GM12891 (cell line): Measurements from ENCODE around the gene BID.
A peak's percentile ranks its signal among the peaks of the same experiment; 100 is the strongest.

Source experiments
- DNase-seq: peaks from one replicate; pipeline ENCODE4 v3.0.0; 2011; ENCODE audit warnings: low spot score; ENCODE audit not compliant: insufficient read length
- FAIRE-seq: peaks from 2 replicates; lab custom pipeline; 2011; peaks lifted over from hg19 to GRCh38; lab: Jason Lieb, UNC
- PAX5 ChIP-seq: IDR thresholded peaks from 2 replicates; pipeline ENCODE4 v1.6.1; 2011; ENCODE audit warnings: low read length, moderate library complexity, mild to moderate bottlenecking; ENCODE audit not compliant: insufficient read depth, severe bottlenecking
- POLR2A ChIP-seq: IDR thresholded peaks from 2 replicates; pipeline ENCODE4 v1.6.1; 2011; ENCODE audit warnings: low read depth, low read length, control low read depth
- POLR2AphosphoS5 ChIP-seq: IDR thresholded peaks from 2 replicates; pipeline ENCODE4 v1.6.1; 2011; ENCODE audit warnings: low read depth, low read length, control low read depth
- POU2F2 ChIP-seq: IDR thresholded peaks from 2 replicates; pipeline ENCODE4 v1.6.1; 2011; ENCODE audit warnings: low read depth, mild to moderate bottlenecking, control low read depth, low read length, moderate library complexity
- SPI1 ChIP-seq: IDR thresholded peaks from 2 replicates; pipeline ENCODE4 v1.6.1; 2011; ENCODE audit warnings: low read depth, low read length, control low read depth
- TAF1 ChIP-seq: IDR thresholded peaks from 2 replicates; pipeline ENCODE4 v1.6.1; 2011; ENCODE audit warnings: low read depth, low read length, control low read depth

Gene BID

DNA sequence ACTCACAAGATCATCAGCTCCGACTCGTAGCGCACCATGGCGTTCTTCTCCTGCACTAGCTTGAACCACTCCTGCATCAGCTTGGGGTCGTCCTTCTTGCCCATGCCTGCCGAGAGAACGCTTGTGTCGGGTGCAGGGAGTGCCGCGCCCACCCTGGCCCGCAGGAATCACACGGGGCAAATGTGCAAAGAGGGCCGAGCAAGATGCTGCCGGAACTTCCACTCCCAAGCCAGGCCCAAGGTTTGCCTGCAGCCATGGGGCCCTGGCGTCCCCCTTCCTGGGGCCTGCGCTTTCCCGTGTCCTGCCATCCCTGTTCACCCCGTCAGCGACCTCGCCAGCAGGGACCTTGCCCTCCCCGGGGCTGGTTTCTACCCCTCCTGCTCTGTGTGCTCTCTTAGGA lies 16.9 kb upstream of the BID start:
- DNase-seq (no peak), FAIRE-seq (no peak)
- TF ChIP-seq POU2F2: no peak
- no peak for TF ChIP-seq POLR2A
- no peak for TF ChIP-seq PAX5
- TF ChIP-seq TAF1: no peak
- TF ChIP-seq SPI1: no peak
- TF ChIP-seq POLR2AphosphoS5: no peak

DNA sequence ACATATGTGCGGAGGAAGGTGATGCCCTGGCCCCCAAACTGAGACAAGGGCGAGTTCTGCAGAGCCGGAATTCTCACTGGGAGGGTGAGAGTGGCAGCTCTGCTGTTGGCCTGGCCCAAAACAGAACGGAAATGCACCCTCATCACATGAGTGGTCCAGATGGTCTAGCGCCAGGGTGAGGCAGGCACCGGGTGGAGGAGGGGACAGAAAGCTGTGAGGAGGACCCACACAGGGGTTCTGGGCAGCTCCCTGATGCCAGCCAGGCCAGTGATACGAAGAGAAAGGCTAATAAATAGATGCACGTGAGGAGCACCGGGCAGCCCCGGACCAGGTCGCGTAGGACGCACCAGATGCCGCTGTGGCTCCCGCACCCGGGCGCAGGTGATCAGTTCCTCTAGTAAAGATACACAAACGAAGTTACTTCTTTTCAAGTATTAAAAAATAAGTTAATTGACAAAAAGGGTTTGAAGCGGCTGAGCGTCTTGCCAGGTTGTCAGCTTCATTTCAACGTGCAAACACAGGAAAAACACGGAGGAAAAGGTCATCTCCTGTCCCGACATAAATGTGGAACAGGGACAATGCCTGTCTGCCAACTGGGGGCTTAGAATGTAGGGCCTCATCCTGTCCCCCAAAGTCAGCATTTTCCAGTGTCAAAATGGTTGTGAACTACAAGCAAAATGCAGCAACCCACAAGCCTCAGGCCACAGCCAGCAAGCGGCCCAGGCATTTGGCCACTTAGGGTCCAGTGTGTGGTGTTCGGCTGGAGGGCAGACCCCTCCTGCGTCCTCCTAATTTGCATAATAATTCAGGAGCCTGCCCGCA lies 15.3 kb upstream of the BID start:
- TF ChIP-seq PAX5: no peak
- no peak for TF ChIP-seq TAF1
- no peak for TF ChIP-seq POU2F2
- no peak for TF ChIP-seq POLR2A
- TF ChIP-seq SPI1: no peak
- no peak for TF ChIP-seq POLR2AphosphoS5

DNA sequence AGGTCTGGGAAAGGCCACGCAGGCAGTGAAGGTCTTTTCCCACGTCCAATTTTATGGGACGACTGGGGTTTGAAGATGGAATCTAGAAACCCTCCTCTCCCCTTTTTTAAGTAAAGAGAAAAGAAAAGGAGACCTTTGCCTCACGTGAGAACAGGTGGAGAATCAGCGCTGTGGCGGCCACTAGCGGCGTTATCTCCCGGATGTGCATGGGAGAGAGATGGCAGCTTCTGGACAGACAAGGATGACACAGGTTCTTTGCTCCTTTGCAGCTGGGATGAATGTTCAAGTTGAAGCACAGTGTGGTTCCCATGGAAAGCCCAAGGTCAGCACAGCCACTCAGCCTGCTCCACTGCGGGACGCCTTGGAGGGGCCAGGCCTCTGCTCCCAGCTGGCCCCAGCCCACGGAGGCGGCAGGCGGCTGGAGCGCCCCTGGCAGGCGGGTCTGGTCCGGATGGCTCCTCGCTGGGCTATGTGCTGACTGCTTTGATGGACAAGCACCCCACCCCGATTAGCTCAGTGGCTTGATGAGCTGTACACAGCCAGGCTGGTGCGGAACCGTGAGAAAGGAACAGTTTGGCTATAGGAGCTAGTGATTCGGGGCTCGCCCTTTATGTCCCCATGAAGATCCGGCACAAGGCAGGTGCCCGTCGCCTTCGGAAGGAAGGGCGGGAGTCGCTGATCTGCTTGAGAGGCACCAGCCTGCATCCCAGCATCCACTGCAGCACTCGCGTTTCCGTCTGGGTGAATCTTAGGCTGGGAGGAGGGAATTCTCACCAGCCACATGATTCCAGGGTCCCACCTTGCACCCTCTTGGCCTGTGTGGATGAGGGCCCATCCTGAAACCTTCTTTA lies 14.5 kb upstream of the BID start:
- DNase-seq (no peak), FAIRE-seq (no peak)
- no peak for TF ChIP-seq TAF1
- no peak for TF ChIP-seq PAX5
- no peak for TF ChIP-seq SPI1
- no peak for TF ChIP-seq POLR2AphosphoS5
- TF ChIP-seq POLR2A: no peak
- TF ChIP-seq POU2F2: no peak

More for the DNA sequence above, 15.3 kb upstream of the BID start:
- DNase-seq (no peak), FAIRE-seq (no peak)

- no peak for TF ChIP-seq TAF1
- TF ChIP-seq POU2F2: no peak
- no peak for TF ChIP-seq PAX5
- no peak for TF ChIP-seq POLR2AphosphoS5
- no peak for TF ChIP-seq SPI1
- no peak for TF ChIP-seq POLR2A
- FAIRE-seq (no peak), DNase-seq (no peak)
Observed at GRCh38 chr22:17787716-17788330, 13.6 kb upstream of the BID start.

GRCh38 chr22:17787241-17787640 lies 13.0 kb upstream of the BID start:
- TF ChIP-seq POLR2A (no peak), TAF1 (no peak), PAX5 (no peak), SPI1 (no peak), POU2F2 (no peak), POLR2AphosphoS5 (no peak)
- DNase-seq (no peak), FAIRE-seq (no peak)

GRCh38 chr22:17786435-17787161 lies 12.3 kb upstream of the BID start:
- DNase-seq: no peak
- TF ChIP-seq POLR2A: 0 out of 2 replicates have a peak, but pooled peaks have one; percentile 22
- TF ChIP-seq SPI1: no peak
- TF ChIP-seq POU2F2: no peak
- peak; percentile 53; the same call in 1 of the 2 replicates for TF ChIP-seq POLR2AphosphoS5
- TF ChIP-seq TAF1: no peak
- FAIRE-seq: peak; percentile 71

DNA sequence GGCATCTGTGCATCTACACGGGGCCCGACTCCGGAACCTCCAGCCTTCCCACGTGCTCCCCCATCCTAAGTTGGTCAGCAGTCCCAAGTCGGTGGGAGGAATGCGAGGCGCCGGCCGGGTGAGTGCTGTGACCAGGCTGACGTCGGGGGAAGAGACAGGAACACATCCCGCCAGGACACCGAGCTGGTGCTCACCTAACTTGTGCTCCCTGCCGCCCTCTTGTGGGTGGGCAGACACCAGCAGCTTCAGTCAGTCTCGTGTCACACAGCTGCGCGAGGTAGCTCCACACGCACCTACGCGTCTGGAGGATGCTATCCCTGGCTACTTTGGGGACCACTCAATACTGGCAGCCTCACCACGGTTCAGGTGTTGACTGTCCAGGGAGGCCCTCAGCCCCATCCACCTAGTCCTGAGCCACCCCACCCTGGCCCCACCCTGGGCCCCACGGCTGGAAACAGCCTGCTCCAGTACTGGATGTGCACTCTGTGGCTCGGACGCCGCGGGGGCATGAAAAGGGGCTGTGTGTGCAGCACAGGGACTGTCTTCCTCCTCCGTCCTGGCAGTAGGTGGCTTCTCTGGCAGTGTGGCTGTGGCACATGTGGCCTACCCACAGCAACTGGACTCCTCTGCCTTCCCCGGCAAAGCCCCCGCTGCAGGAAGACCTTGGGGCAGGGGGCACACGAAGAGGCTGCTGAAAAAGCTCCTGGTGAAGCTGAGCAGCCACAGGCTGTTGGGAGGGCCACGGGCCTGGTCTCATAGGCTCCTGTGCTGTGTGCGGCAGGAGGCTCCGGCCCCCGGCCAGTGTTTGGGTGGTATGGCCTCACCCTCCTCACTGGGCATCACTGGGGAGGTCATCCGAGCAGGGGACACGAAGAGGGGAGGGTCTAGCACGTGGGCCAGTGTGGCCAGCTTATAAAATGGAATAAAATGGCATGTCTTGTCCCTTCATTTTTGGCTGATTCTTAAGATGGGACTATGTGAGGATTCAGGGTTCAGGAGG lies 11.2 kb upstream of the BID start:
- FAIRE-seq: peak; percentile 91
- TF ChIP-seq PAX5: no peak
- TF ChIP-seq TAF1: no peak
- 0 out of 2 replicates have a peak, but pooled peaks have one; percentile 33 for TF ChIP-seq POU2F2
- peak; percentile 37 for TF ChIP-seq POLR2AphosphoS5
- TF ChIP-seq SPI1: no peak
- TF ChIP-seq POLR2A: no peak; the same call in 1 of the 2 replicates
- no peak for DNase-seq

DNA sequence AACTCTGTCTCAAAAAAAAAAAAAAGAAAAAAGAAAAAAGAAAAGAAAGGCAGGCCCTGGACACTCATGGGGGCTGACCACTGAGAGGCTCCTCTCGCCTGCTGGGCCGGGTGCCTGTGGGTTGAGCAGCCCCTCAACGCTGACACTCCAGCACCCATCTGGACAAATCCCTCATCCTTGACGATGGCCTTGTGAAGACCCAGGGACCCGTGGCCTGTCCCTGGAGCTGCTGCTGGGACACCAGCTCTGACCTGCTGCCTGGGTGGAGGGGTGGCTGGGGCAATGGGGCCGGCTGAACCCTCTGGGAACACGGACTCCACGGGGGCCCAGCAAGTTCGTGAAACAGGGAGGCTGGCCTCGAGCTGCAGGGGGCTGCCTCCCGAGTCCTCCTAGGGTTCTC lies 10.5 kb upstream of the BID start:
- FAIRE-seq (no peak), DNase-seq (no peak)

More for the DNA sequence above, 10.5 kb upstream of the BID start:
- TF ChIP-seq SPI1 (no peak), POLR2AphosphoS5 (no peak), POLR2A (no peak; the same call in 1 of the 2 replicates), POU2F2 (no peak), TAF1 (no peak), PAX5 (no peak)
